GM12878 (cell line): ENCODE results near the gene GGCX. TPM values are rescaled to one million over a fixed set of nuclear protein-coding genes. Genes with fewer than 3 reads are reported as not detected.
"Not testable (repeated sequence)": the region's sequence is repeated elsewhere in the genome, so short reads cannot be mapped to it uniquely, and the experiment has no call there.

Source experiments
- ATAC-seq: fragments of 200-7000 bp; cut with Tn5 transposase; 3 replicates; pipeline ENCODE4 v1.9.1; 2020; ENCODE audit warnings: mild to moderate bottlenecking, moderate library complexity
- BruUV-seq: library from RNA; stranded (reverse); fragments of 400-500 nt; replicated peaks from 2 replicates; lab custom pipeline; 2021; lab: Mats Ljungman, UMichigan
- CTCF ChIA-PET: fragments of 300-600 bp; sonication (Branson Sonifier 250); formaldehyde crosslinking; extraction: SDS; loops from one replicate; lab custom pipeline; 2021; ENCODE audit warnings: inconsistent platforms; lab: Yijun Ruan, JAX
- POLR2A ChIA-PET: fragments of 350-600 bp; formaldehyde crosslinking; extraction: SDS; loops from one replicate; lab custom pipeline; 2021; ENCODE audit warnings: inconsistent platforms; lab: Charles Lee
- RAD21 ChIA-PET: fragments of 300-600 bp; sonication (Branson Sonifier 250); formaldehyde crosslinking; loops from one replicate; lab custom pipeline; 2023; ENCODE audit warnings: antibody characterized with exemption; ENCODE audit not compliant: unreplicated experiment; lab: Charles Lee
- SMC1A ChIA-PET: fragments of 300-600 bp; sonication (Branson Sonifier 250); formaldehyde crosslinking; loops from one replicate; lab custom pipeline; 2023; ENCODE audit not compliant: unreplicated experiment, uncharacterized antibody; lab: Charles Lee
- DNase-seq: peaks from one replicate; pipeline ENCODE4 v3.0.0-alpha.2; 2011; ENCODE audit warnings: low read depth, low spot score
- FAIRE-seq: peaks from 3 replicates; lab custom pipeline; 2011; peaks lifted over from hg19 to GRCh38; lab: Jason Lieb, UNC
- H2AFZ ChIP-seq: 2 replicates; pipeline ENCODE4 v1.6.0; 2011; ENCODE audit warnings: low read depth, low read length, control low read depth; ENCODE audit not compliant: control insufficient read depth
- H3K27ac ChIP-seq: 2 replicates; pipeline ENCODE4 v1.5.1; 2011; ENCODE audit warnings: control low read depth; ENCODE audit not compliant: control insufficient read depth, insufficient read depth
- H3K27me3 ChIP-seq, 2 experiments: replicated peaks in 1 of 2; 2 replicates each; pipeline versions ENCODE4 v1.6.0 to v1.6.1; 2011; ENCODE audit warnings: low read length in 1 of 2; ENCODE audit not compliant: control insufficient read depth in 2 of 2, insufficient read depth in 2 of 2
- H3K36me3 ChIP-seq, 2 experiments: 2 replicates each; pipeline ENCODE4 v1.5.1; 2011; ENCODE audit warnings: low read length in 1 of 2; ENCODE audit not compliant: control insufficient read depth in 2 of 2, insufficient read depth in 2 of 2
- H3K4me1 ChIP-seq: 2 replicates; pipeline ENCODE4 v1.6.1; 2011; ENCODE audit warnings: mild to moderate bottlenecking, low read length, moderate library complexity, mixed read lengths; ENCODE audit not compliant: control insufficient read depth, insufficient read depth
- H3K4me2 ChIP-seq: 2 replicates; pipeline ENCODE4 v1.6.0; 2011; ENCODE audit warnings: control low read depth; ENCODE audit not compliant: control insufficient read depth, insufficient read depth
- H3K4me3 ChIP-seq: fragments of 200-600 bp; sonication (generic); 2 replicates; pipeline ENCODE4 v1.5.1; 2016
- H3K79me2 ChIP-seq: 2 replicates; pipeline ENCODE4 v1.6.0; 2011; ENCODE audit warnings: low read length; ENCODE audit not compliant: control insufficient read depth, insufficient read depth
- H3K9ac ChIP-seq: 2 replicates; pipeline ENCODE4 v1.8.0; 2011; ENCODE audit warnings: low read length, control low read depth, mixed read lengths; ENCODE audit not compliant: control insufficient read depth, insufficient read depth
- H3K9me3 ChIP-seq: replicated peaks from 3 replicates; pipeline ENCODE4 v1.5.1; 2011; ENCODE audit warnings: mild to moderate bottlenecking, low read length; ENCODE audit not compliant: control insufficient read depth, insufficient read depth
- H4K20me1 ChIP-seq: 2 replicates; pipeline ENCODE4 v1.6.0; 2011; ENCODE audit not compliant: control insufficient read depth, insufficient read depth
- ATF7 ChIP-seq: fragments of 450-650 bp; IDR thresholded peaks from 2 replicates; pipeline ENCODE4 v1.6.1; 2016; ENCODE audit warnings: low read depth, mild to moderate bottlenecking
- SKIL ChIP-seq: fragments of 450-650 bp; IDR thresholded peaks from 2 replicates; pipeline ENCODE4 v1.6.1; 2017; ENCODE audit warnings: mild to moderate bottlenecking, low read depth, inconsistent platforms; ENCODE audit not compliant: poor library complexity, severe bottlenecking
- WGBS: methylation state at CpG from one replicate; pipeline ENCODE4 v1.1.6; 2016; ENCODE audit warnings: low lambda C conversion rate; ENCODE audit not compliant: insufficient replicate concordance, insufficient coverage; ENCODE audit errors: missing lambda C conversion rate; 5-methylcytosine and 5-hydroxymethylcytosine counted together
- in situ Hi-C: fragments of 300-500 bp; cut with MboI; formaldehyde crosslinking; loops from 9 replicates; pipeline ENCODE4 v1.14.3; 2018; ENCODE audit warnings: mixed read lengths
- intact Hi-C: fragments of 100-400 bp; cut with micrococcal nuclease; formaldehyde crosslinking; loops from one replicate; pipeline ENCODE4 v1.14.2; 2022; ENCODE audit not compliant: unreplicated experiment
- polyA plus RNA-seq, 11 experiments: library from polyadenylated mRNA; depleted of rRNA in 4 of 11; unstranded in 6 of 11; stranded (reverse) in 5 of 11; fragments of >200 nt; fragmentation: Nextera tagmentation in 4 of 11; fragmentation: Illumina TruSeq in 1 of 11; extraction: Ambion mirVana in 4 of 11; extraction: Trizol in 1 of 11; gene quantifications; 1 replicate in 1 of 11; 2 replicates in 10 of 11; pipeline versions ENCODE4 v1.2.1 to v1.2.3, GENCODE V29; 2011 to 2016; ENCODE audit warnings: inconsistent platforms in 2 of 11, missing spikeins in 2 of 11, low read depth in 1 of 11
- total RNA-seq, 4 experiments: library from RNA; depleted of rRNA in 3 of 4; stranded (reverse); fragments of >200 nt in 3 of 4; fragmentation: Illumina TruSeq in 1 of 4; extraction: Trizol in 1 of 4; gene quantifications; 2 replicates each; pipeline versions ENCODE4 v1.2.1 to v1.2.3, GENCODE V29; 2013 to 2021

The GGCX gene
- total and polyA plus RNA-seq, 10 of the 15 experiments (the other 5 are each of a cell fraction or from before 2014, with no cell fraction given), result 18.1 to 52.7 (median 25.0) TPM

GRCh38 chr2:85593023-85593422 is 31.7 kb upstream of the GGCX start:
- intact Hi-C loops (no loop called here), in situ Hi-C loops (no loop called here)
- FAIRE-seq (no peak), ATAC-seq (no peak), DNase-seq (no peak)
- Histone ChIP-seq H3K79me2 (peaks cover 28% of the 10 kb centered on the region), H3K27me3 (no peaks in the 10 kb centered on the region), H4K20me1 (no peaks in the 10 kb centered on the region), H3K4me1 (peaks cover 9% of the 10 kb centered on the region), H3K4me2 (no peak overlapping the region), H3K9me3 (no peaks in the 10 kb centered on the region), H3K27ac (no peak overlapping the region), H3K4me3 (no peak overlapping the region), H3K9ac (no peak overlapping the region), H3K36me3 (peaks cover 0 to 8% of the 10 kb centered on the region in 2 experiments; a peak in 2 of 4 replicates), H2AFZ (no peak overlapping the region)
- ChIA-PET SMC1A (interaction anchor here (2.3 kb wide), 1 partner anchor 15 kb away, joined by 6 read pairs; the partner anchor contains the start of gene VAMP8), POLR2A (no interaction called here), CTCF (interaction anchor here (0.9 kb wide), 1 partner anchor 154 kb away, joined by 3 read pairs; no protein-coding TSS in a partner anchor), RAD21 (no interaction called here)
- TF ChIP-seq ATF7 (no peak), SKIL (no peak)
- 24% methylated on average over 3 of the region's 3 CpGs for WGBS
- BruUV-seq, result no TSS peak

GRCh38 chr2:85592299-85592698 is 31.0 kb upstream of the GGCX start:
- 99% methylated on average over 9 of the region's 9 CpGs for WGBS
- CTCF ChIA-PET, result interaction anchor here (0.9 kb wide), 1 partner anchor 153 kb away, joined by 3 read pairs; no protein-coding TSS in a partner anchor
- BruUV-seq, H4K20me1 ChIP-seq, intact Hi-C loops, H3K27me3 ChIP-seq, RAD21 ChIA-PET, DNase-seq, H3K27ac ChIP-seq, in situ Hi-C loops, FAIRE-seq, H3K36me3 ChIP-seq, H3K4me1 ChIP-seq, H3K4me3 ChIP-seq, H3K4me2 ChIP-seq, ATAC-seq, H2AFZ ChIP-seq, H3K9me3 ChIP-seq, H3K9ac ChIP-seq: not testable (repeated sequence)
- SMC1A ChIA-PET, result interaction anchor here (0.5 to 2.3 kb wide), 2 partner anchors 15 to 306 kb away, joined by 4 to 6 read pairs; partner anchors contain the start of gene VAMP8
- POLR2A ChIA-PET, result interaction anchor here (0.6 to 1.4 kb wide), 2 partner anchors 15 to 19 kb away, joined by 3 to 8 read pairs; partner anchors contain the start of genes C2orf68 and VAMP8
- H3K79me2 ChIP-seq, result peaks cover 27% of the 10 kb centered on the region
